Loucy (cell line): ENCODE data around the gene SNORC.

Experiments
- H2AFZ ChIP-seq: fragments of 200-600 bp; sonication (generic); 2 replicates; pipeline ENCODE4 v1.6.0; 2016; ENCODE audit warnings: antibody characterized with exemption, mild to moderate bottlenecking, low read length, moderate library complexity
- H3F3A ChIP-seq: fragments of 200-600 bp; 2 replicates; pipeline ENCODE4 v1.6.0; 2016; ENCODE audit warnings: antibody characterized with exemption, low read depth, mild to moderate bottlenecking
- H3K27me3 ChIP-seq: fragments of 200-600 bp; sonication (generic); 2 replicates; pipeline ENCODE4 v1.6.1; 2014; ENCODE audit warnings: low read length, mild to moderate bottlenecking; ENCODE audit not compliant: insufficient read depth, poor library complexity, severe bottlenecking
- H3K36me3 ChIP-seq: fragments of 200-600 bp; sonication (generic); 2 replicates; pipeline ENCODE4 v1.6.1; 2016; ENCODE audit warnings: low read length; ENCODE audit not compliant: insufficient read depth
- H3K4me1 ChIP-seq: fragments of 200-600 bp; sonication (generic); 2 replicates; pipeline ENCODE4 v1.5.1; 2014; ENCODE audit warnings: low read length, mild to moderate bottlenecking; ENCODE audit not compliant: insufficient read depth, poor library complexity, severe bottlenecking
- H3K4me2 ChIP-seq: fragments of 200-600 bp; sonication (generic); 2 replicates; pipeline ENCODE4 v1.6.0; 2014; ENCODE audit warnings: antibody characterized with exemption, low read length, low read depth, mild to moderate bottlenecking; ENCODE audit not compliant: poor library complexity, severe bottlenecking
- H3K4me3 ChIP-seq: fragments of 200-600 bp; sonication (generic); 2 replicates; pipeline ENCODE4 v1.5.1; 2014; ENCODE audit warnings: low read length, mild to moderate bottlenecking, mixed read lengths; ENCODE audit not compliant: poor library complexity, severe bottlenecking
- H3K79me2 ChIP-seq: fragments of 200-600 bp; sonication (generic); 2 replicates; pipeline ENCODE4 v1.6.1; 2014; ENCODE audit warnings: low read length; ENCODE audit not compliant: insufficient read depth
- H3K9ac ChIP-seq: fragments of 200-600 bp; sonication (generic); 2 replicates; pipeline ENCODE4 v1.6.0; 2014; ENCODE audit warnings: mild to moderate bottlenecking, low read depth, low read length, moderate library complexity; ENCODE audit not compliant: poor library complexity, severe bottlenecking
- H3K9me2 ChIP-seq: fragments of 200-600 bp; sonication (generic); replicated peaks from 2 replicates; pipeline ENCODE4 v1.6.1; 2016; ENCODE audit warnings: low read depth, low read length, mixed read lengths
- H3K9me3 ChIP-seq: fragments of 200-600 bp; sonication (generic); 2 replicates; pipeline ENCODE4 v1.6.1; 2014; ENCODE audit warnings: mild to moderate bottlenecking, antibody characterized with exemption, low read length, low read depth; ENCODE audit not compliant: insufficient read depth
- H4K20me1 ChIP-seq: fragments of 200-600 bp; sonication (generic); 2 replicates; pipeline ENCODE4 v1.6.0; 2014; ENCODE audit warnings: antibody characterized with exemption, low read length, mild to moderate bottlenecking; ENCODE audit not compliant: insufficient read depth, poor library complexity, severe bottlenecking
- EZH2phosphoT487 ChIP-seq: fragments of 200-600 bp; IDR thresholded peaks from 2 replicates; pipeline ENCODE4 v1.6.1; 2018; ENCODE audit warnings: antibody characterized with exemption, mild to moderate bottlenecking, moderate library complexity, borderline replicate concordance
- TF ChIP-seq, protein P1 (sequence below): fragments of 200-600 bp; sonication (generic); conservative IDR thresholded peaks from 2 replicates; pipeline ENCODE4 v1.5.1; 2014; ENCODE audit warnings: mild to moderate bottlenecking, antibody characterized with exemption, low read length

Gene SNORC

DNA sequence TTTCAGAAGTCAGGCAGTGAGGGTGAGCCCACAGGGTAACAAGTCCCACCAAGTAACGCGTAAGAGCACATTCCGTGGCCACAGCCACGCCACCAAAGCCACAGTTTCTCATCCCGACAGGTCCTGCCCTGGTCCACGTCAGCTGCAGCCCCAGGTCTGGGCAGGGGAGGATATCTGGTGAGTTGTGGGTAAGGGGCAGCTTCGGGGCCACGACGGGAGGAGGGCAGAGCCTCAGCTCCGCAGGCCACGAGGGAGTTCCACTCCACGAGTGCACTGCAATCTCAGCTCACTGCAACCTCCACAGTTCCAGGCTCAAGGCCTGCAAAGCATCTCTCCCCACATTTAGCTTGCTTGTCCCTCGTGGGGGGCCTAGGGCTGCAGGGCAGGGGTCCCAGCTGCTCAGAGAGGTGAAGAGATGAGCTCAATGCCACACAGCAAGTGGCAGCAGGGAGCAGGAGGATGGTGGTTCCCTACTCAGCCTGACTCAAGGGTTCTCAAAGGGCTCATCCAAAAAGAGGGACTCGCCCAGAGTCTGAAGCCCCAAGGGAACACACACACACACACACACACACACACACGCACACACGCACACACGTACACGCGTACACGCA is 12.5 kb downstream of the SNORC start:
- no peaks in the 10 kb centered on the region for H3F3A ChIP-seq

DNA sequence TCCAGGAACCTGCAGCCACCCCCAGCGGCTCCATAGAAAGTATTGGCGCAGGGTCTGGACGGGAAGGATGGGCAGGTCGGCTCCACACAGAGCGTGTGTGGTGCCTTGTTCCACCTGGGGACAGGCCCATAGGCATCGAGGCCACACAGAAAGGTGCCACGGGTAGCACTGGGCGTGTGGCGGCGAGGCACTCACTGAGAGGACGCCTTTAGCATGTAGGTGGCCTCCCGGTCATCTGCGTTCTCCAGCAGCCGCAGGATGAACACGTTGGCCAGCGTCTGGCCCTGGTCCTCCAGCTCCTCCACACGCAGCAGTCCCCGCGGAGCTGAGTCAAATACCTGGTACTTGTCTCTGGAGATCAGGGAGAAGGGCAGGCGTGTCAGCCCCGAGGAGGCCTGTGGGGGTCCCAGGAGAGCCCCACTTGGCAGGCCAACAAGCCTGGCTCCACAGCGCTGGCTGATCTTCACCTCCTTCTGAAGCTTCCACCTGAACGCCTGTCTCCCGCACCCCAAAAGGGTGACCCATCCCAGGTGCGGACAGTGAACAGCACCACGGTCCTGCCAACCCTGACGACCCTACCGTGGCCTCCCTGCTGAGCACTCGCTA is 13.2 kb downstream of the SNORC start:
- H3K36me3 ChIP-seq: no peaks in the 10 kb centered on the region
- H3K4me1 ChIP-seq: no peaks in the 10 kb centered on the region
- no peaks in the 10 kb centered on the region for H3K9me3 ChIP-seq
- no peaks in the 10 kb centered on the region for H3K79me2 ChIP-seq
- no peak overlapping the region for H2AFZ ChIP-seq
- TF ChIP-seq EZH2phosphoT487: no peak
- TF ChIP-seq, protein P1, sequence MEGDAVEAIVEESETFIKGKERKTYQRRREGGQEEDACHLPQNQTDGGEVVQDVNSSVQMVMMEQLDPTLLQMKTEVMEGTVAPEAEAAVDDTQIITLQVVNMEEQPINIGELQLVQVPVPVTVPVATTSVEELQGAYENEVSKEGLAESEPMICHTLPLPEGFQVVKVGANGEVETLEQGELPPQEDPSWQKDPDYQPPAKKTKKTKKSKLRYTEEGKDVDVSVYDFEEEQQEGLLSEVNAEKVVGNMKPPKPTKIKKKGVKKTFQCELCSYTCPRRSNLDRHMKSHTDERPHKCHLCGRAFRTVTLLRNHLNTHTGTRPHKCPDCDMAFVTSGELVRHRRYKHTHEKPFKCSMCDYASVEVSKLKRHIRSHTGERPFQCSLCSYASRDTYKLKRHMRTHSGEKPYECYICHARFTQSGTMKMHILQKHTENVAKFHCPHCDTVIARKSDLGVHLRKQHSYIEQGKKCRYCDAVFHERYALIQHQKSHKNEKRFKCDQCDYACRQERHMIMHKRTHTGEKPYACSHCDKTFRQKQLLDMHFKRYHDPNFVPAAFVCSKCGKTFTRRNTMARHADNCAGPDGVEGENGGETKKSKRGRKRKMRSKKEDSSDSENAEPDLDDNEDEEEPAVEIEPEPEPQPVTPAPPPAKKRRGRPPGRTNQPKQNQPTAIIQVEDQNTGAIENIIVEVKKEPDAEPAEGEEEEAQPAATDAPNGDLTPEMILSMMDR: no peak
- no peak overlapping the region for H3K4me3 ChIP-seq
- H3K9ac ChIP-seq: no peak overlapping the region
- H3F3A ChIP-seq: no peaks in the 10 kb centered on the region
- no peaks in the 10 kb centered on the region for H3K27me3 ChIP-seq
- H3K4me2 ChIP-seq: no peak overlapping the region
- H4K20me1 ChIP-seq: no peaks in the 10 kb centered on the region
- no peaks in the 10 kb centered on the region for H3K9me2 ChIP-seq

More for the DNA sequence above, 12.5 kb downstream of the SNORC start:
- no peaks in the 10 kb centered on the region for H3K79me2 ChIP-seq
- no peak overlapping the region for H2AFZ ChIP-seq
- H3K9me3 ChIP-seq: no peaks in the 10 kb centered on the region
- no peak overlapping the region for H3K4me2 ChIP-seq
- no peaks in the 10 kb centered on the region for H3K4me1 ChIP-seq
- H3K9ac ChIP-seq: no peak overlapping the region
- H3K27me3 ChIP-seq: no peaks in the 10 kb centered on the region
- no peaks in the 10 kb centered on the region for H4K20me1 ChIP-seq
- no peak for TF ChIP-seq EZH2phosphoT487
- H3K9me2 ChIP-seq: no peaks in the 10 kb centered on the region
- H3K4me3 ChIP-seq: no peak overlapping the region
- no peaks in the 10 kb centered on the region for H3K36me3 ChIP-seq

DNA sequence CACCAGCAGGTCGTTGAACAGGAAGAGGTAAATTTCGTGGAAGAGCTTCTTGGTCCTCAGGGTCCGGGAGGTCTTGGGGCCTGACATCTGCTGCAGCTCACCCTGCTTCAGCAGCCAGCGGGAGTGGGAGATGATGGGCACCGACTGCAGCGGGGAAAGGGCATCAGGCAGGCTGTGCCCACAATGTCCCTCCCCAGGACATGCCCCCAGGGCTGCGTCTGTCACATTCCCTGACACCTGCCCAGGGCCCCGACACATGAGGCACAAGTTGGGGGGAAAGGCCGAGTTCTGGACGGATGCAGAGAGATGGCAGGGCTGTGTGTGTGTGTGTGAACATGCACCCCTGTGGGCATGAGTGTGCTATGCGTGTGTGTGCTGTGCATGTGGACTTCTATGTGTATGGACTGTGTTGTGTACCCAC is 13.9 kb downstream of the SNORC start:
- H3K9ac ChIP-seq: no peak overlapping the region
- no peaks in the 10 kb centered on the region for H3K27me3 ChIP-seq
- no peaks in the 10 kb centered on the region for H3F3A ChIP-seq
- H2AFZ ChIP-seq: no peak overlapping the region
- H3K79me2 ChIP-seq: no peaks in the 10 kb centered on the region
- no peak overlapping the region for H3K4me2 ChIP-seq
- no peaks in the 10 kb centered on the region for H3K36me3 ChIP-seq
- no peaks in the 10 kb centered on the region for H3K9me2 ChIP-seq
- no peaks in the 10 kb centered on the region for H3K9me3 ChIP-seq
- H3K4me3 ChIP-seq: no peak overlapping the region
- H4K20me1 ChIP-seq: no peaks in the 10 kb centered on the region
- no peak for TF ChIP-seq EZH2phosphoT487
- TF ChIP-seq, protein P1: no peak
- no peaks in the 10 kb centered on the region for H3K4me1 ChIP-seq
